ENCODE results near the gene SDS. TPM values are rescaled to one million over a fixed set of nuclear protein-coding genes. Genes with fewer than 3 reads are reported as not detected.

The SDS gene
- total RNA-seq, 2 donors from 2014 or later: not detected

GRCh38 chr12:113348849-113349536, 54.7 kb downstream of the SDS start:
- no peaks in the 10 kb centered on the region for H3K9me3 Mint-ChIP-seq
- no peak for DNase-seq (ENCODE audit: low spot score in 2 of 2)
- no peak overlapping the region for H3K27ac Mint-ChIP-seq
- no peak for ATAC-seq
- H3K36me3 Mint-ChIP-seq: no peaks in the 10 kb centered on the region

- no peak for DNase-seq (ENCODE audit: low spot score in 2 of 2)
- Mint-ChIP-seq H3K9me3 (no peaks in the 10 kb centered on the region), H3K36me3 (no peaks in the 10 kb centered on the region), H3K27ac (no peak overlapping the region)
- no peak for ATAC-seq
These were observed 55.8 kb downstream of the SDS start for GRCh38 chr12:113347892-113348291.

- no peak overlapping the region for H3K27ac Mint-ChIP-seq
- ATAC-seq (no peak), DNase-seq (ENCODE audit: low spot score in 2 of 2) (no peak)
- no peaks in the 10 kb centered on the region for H3K9me3 Mint-ChIP-seq
- H3K36me3 Mint-ChIP-seq: no peaks in the 10 kb centered on the region
These were observed 56.6 kb downstream of the SDS start for GRCh38 chr12:113347107-113347506.

- no peaks in the 10 kb centered on the region for H3K9me3 Mint-ChIP-seq
- H3K36me3 Mint-ChIP-seq: no peaks in the 10 kb centered on the region
- H3K27ac Mint-ChIP-seq: no peak overlapping the region
- ATAC-seq (no peak), DNase-seq (ENCODE audit: low spot score in 2 of 2) (no peak)
These were observed 57.3 kb downstream of the SDS start for GRCh38 chr12:113346353-113346752.

- no peak for ATAC-seq
- Mint-ChIP-seq H3K27ac (no peak overlapping the region), H3K36me3 (no peaks in the 10 kb centered on the region), H3K9me3 (no peaks in the 10 kb centered on the region)
- no peak for DNase-seq (ENCODE audit: low spot score in 2 of 2)
These were observed 58.4 kb downstream of the SDS start for GRCh38 chr12:113345318-113345717.

Other genes with a start within 250 kb of the SDS start
- gene DDX54, start 218.4 kb downstream of the SDS start, total RNA-seq: 10 to 100 TPM; 77.3 to 96.2 TPM
- 10 to 100 TPM; 15.8 to 26.3 TPM for gene RITA1, start 218.2 kb downstream of the SDS start, total RNA-seq
- 100 to 1,000 TPM in 1 of 2 donors, 10 to 100 TPM in 1; 54.7 to 111 TPM for gene TPCN1, start 182.4 kb downstream of the SDS start, total RNA-seq
- gene SLC8B1, start 68.8 kb downstream of the SDS start, total RNA-seq: 10 to 100 TPM; 24.2 to 28.5 TPM
- gene PLBD2, start 45.3 kb downstream of the SDS start, total RNA-seq: 10 to 100 TPM; 14.7 to 14.9 TPM
- 1 to 10 TPM in 1 of 2 donors, not detected in 1; 2.9 TPM for gene SDSL, start 18.5 kb upstream of the SDS start, total RNA-seq
- not detected for gene LHX5, start 68.0 kb upstream of the SDS start, total RNA-seq

All from activated naive CD4-positive, alpha-beta T cell treated with anti-CD3 and anti-CD28 coated beads, Interleukin-2, amount 50 U/mL, for 72 hours (primary cell).